AG09309 (cell line): Measurements from ENCODE around the gene FADS3.
"Not testable (repeated sequence)": the region's sequence is repeated elsewhere in the genome, so short reads cannot be mapped to it uniquely, and the experiment has no call there.

ENCODE experiments used
- DNase-seq: peaks from one replicate; pipeline ENCODE4 v3.0.0-alpha.2; 2010; ENCODE audit warnings: low read depth
- H3K4me3 ChIP-seq: 2 replicates; pipeline ENCODE4 v1.5.1; 2011; ENCODE audit warnings: mild to moderate bottlenecking, low read depth, low read length, moderate library complexity; ENCODE audit not compliant: control insufficient read depth
- TF ChIP-seq, protein P1 (sequence below): IDR thresholded peaks from 2 replicates; pipeline ENCODE4 v1.5.1; 2011; ENCODE audit warnings: mild to moderate bottlenecking, low read depth, low read length, inconsistent platforms; ENCODE audit not compliant: insufficient read depth, control insufficient read depth; ENCODE audit errors: missing control alignments

Gene FADS3

DNA sequence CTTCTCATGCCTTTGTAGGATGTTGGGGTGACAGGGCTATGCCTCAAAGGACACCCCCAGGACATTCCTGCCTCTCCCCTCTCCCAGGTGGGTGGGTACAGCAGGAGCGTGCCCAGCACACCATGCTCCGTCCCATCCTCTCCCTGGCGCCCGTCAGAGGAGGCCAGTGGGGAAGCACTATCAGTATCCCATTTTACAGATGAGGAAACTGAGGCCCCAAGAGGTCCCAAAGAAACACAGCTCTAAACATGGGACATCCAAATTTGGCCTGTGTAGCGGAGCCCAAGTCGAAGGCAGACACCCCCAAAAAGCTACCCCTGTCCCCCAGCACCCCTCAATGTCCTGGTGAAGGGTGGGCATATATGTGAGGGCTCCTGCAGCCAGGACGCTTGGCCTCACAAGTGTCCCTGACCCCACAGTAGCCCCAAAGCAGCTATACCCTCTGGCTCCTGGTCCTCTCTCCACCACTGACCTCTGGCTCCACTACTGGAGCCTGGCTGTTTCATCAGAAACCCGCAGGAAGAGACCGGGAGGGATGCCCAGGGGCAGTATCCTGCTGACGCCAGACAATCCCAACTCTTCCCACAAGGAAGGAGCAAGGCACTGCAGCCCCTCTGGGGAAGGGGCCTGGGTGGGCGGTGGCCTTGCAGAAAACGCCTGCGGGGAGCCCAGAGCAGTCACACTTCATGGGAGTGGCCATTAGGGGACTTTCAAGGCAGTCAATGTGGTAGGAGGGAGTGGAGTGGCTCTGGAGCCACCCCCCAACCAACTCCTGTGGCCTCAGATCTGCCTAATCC is 5.4 kb downstream of the FADS3 start:
- H3K4me3 ChIP-seq, result no peak overlapping the region
- DNase-seq, result no peak
- TF ChIP-seq, protein P1, sequence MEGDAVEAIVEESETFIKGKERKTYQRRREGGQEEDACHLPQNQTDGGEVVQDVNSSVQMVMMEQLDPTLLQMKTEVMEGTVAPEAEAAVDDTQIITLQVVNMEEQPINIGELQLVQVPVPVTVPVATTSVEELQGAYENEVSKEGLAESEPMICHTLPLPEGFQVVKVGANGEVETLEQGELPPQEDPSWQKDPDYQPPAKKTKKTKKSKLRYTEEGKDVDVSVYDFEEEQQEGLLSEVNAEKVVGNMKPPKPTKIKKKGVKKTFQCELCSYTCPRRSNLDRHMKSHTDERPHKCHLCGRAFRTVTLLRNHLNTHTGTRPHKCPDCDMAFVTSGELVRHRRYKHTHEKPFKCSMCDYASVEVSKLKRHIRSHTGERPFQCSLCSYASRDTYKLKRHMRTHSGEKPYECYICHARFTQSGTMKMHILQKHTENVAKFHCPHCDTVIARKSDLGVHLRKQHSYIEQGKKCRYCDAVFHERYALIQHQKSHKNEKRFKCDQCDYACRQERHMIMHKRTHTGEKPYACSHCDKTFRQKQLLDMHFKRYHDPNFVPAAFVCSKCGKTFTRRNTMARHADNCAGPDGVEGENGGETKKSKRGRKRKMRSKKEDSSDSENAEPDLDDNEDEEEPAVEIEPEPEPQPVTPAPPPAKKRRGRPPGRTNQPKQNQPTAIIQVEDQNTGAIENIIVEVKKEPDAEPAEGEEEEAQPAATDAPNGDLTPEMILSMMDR, result no peak

DNA sequence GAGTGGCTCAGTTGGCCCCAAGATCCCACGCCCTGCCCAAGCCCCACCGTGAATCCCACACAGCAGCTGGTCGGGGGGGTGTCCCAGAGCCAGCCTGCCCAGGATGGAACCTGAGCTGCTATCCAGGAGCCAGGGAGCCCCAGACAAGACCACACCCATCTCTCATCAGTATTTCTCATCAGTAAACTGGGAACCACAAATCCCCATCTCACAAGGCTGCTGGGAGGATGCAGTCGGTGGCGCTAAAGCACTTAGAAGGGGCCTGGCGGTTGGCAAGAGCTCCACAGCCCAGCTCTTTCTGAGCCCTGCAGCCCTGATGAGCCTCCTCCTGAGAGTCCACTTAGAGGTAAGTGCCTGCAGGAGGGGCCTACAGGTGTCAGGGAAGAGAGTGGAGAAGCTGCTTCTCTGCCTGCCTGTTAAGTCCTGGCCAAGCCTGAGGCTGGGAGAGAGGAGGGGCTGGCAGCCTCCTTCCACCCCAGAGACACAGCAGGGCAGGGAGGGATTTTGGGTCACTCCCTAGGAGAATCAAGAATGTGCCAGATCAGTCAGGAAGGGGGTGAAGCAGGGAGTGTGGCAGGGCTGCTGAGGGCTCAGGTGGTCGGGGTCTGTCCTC is 6.1 kb downstream of the FADS3 start:
- H3K4me3 ChIP-seq, result no peak overlapping the region
- TF ChIP-seq, protein P1, result no peak
- no peak for DNase-seq

DNA sequence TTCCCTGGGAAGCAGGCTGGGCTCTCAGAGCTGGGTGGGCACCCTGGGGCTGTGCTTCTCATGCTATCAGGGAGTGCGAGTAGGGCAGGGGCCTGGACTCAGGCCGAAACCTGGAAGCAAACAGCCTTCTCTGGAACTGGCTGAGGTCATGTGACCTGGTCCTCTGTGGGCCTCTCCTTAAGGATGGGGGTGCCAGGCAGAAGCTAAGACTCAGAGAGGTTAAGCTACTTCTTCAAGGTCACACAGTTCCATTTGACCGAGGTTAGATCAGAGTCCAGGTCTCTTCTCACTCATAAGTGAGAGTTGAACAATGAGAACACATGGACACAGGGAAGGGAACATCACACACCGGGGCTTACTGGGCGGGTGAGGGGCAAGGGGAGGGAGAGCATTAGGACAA is 7.4 kb downstream of the FADS3 start:
- TF ChIP-seq, protein P1, result no peak
- no peak for DNase-seq
- H3K4me3 ChIP-seq, result no peak overlapping the region

DNA sequence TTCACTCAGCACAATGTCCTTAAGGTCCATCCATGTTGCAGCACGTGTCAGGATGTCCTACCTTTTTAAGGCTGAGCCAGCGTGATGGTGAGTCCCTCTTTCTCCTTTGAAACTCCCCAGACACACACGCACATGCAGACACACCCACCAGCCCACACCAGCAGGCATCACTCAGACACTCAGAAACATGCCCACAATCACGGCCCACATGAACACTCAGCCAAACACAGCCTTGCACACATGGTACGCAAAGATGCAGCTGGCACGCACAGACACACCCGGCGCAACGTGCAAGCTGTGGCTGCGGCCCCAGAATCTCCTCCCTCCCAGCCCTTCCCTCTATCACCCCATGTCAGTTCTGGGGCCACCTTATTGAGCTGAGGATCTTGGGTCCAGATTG is 8.0 kb downstream of the FADS3 start:
- no peak for DNase-seq
- TF ChIP-seq, protein P1, result no peak
- H3K4me3 ChIP-seq, result no peak overlapping the region

DNA sequence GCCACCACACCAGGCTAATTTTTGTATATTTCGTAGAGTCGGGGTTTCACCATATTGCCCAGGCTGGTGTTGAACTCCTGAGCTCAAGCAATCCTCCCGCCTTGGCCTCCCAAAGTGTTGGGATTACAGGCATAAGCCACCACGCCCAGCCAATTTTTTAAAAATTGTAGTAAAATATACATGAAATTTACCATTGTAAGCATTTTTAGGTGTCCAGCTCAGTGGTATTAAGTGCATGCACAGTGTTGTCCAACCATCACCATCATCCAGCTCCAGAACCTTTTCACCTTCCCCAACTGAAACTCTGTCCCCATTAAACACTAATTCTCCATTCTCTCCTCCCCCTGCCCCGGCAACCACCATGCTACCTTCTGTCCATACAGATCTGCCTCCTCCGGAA is 8.5 kb downstream of the FADS3 start:
- TF ChIP-seq, protein P1, result no peak
- no peak overlapping the region for H3K4me3 ChIP-seq
- DNase-seq, result no peak

DNA sequence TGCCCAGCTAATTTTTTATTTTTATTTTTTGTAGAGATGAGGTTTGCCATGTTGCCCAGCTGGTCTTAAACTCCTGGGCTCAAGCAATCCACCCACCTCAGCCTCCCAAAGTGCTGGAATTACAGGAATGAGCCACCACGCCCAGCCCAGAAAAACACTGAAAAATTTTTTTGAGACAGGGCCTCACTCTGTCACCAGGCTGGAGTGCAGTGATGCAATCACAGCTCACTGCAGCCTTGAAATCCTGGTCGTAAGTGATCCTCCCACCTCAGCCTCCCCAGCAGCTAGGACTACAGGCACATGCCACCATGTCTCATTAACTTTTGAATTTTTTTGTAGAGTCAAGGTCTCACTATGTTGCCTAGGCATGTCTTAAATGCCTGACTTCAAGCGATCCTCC is 9.1 kb downstream of the FADS3 start:
- H3K4me3 ChIP-seq, DNase-seq: not testable (repeated sequence)

DNA sequence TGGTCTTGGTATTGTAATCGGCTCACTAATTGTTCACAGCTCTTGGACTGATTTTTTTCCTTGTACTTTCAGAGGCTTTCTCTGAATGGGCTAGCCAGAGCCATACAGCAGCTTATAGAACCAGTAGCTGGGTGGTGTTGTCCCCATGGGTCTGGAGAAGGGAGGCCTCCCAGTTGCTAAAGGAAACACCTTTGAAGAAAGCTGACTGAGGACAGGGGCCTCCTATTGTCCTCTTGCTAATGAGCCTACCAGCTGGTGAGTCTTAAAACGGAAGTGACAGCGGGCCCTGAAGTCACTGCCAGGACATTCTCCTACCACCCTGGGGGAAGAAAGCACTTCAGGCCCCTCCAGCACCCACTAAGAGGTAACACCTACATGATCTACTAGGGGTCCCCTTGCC is 9.9 kb downstream of the FADS3 start:
- no peak overlapping the region for H3K4me3 ChIP-seq
- TF ChIP-seq, protein P1, result no peak
- DNase-seq, result no peak
